Vagina (tissue), 2 donors: ENCODE results near the gene PDE11A.

Experiments
- CTCF ChIP-seq, 3 experiments: fragments of 450-650 bp in 2 of 3; fragments of 200-600 bp in 1 of 3; sonication (generic) in 1 of 3; IDR thresholded peaks; one replicate each; pipeline ENCODE4 v1.5.1; 2017 to 2019; ENCODE audit warnings: antibody characterized with exemption in 3 of 3, mild to moderate bottlenecking in 2 of 3, moderate library complexity in 2 of 3
- POLR2AphosphoS5 ChIP-seq, 2 donors: sonication (generic); formaldehyde crosslinking; IDR thresholded peaks; one replicate each; pipeline ENCODE4 v1.9.0; 2017; ENCODE audit warnings: antibody characterized with exemption in 2 of 2, mild to moderate bottlenecking in 2 of 2, low read depth in 1 of 2; ENCODE audit not compliant: insufficient read depth in 1 of 2

- TF ChIP-seq CTCF (IDR thresholded peaks at IDR 0.05) (no peak), POLR2AphosphoS5 (IDR thresholded peaks at IDR 0.05; ENCODE audit: insufficient read depth in 1 of 2, low read depth in 1 of 2) (no peak)
These were observed 409.7 kb downstream of the PDE11A start for GRCh38 chr2:177662895-177663294.
